GM10248 (cell line): ENCODE measurements around the gene LYRM9.

ENCODE experiments used
- CTCF ChIA-PET: fragments of 300-600 bp; sonication (Branson Sonifier 250); formaldehyde crosslinking; extraction: SDS; loops from one replicate; lab custom pipeline; 2021; ENCODE audit warnings: antibody characterized with exemption; lab: Yijun Ruan, JAX
- POLR2A ChIA-PET: fragments of 350-650 bp; sonication (Branson Sonifier 250); formaldehyde crosslinking; extraction: SDS; loops from one replicate; lab custom pipeline; 2020; ENCODE audit warnings: antibody characterized with exemption; lab: Yijun Ruan, JAX
- DNase-seq: peaks from one replicate; pipeline ENCODE4 v3.0.0; 2012; ENCODE audit errors: extremely low spot score
- CTCF ChIP-seq: IDR thresholded peaks from 2 replicates; pipeline ENCODE4 v1.5.1; 2012; ENCODE audit warnings: mild to moderate bottlenecking, low read depth; ENCODE audit errors: extremely low read depth, missing control alignments, control extremely low read depth

LYRM9 gene

GRCh38 chr17:27907976-27908558 is 14.9 kb upstream of the LYRM9 start:
- TF ChIP-seq CTCF: no peak
- ChIA-PET POLR2A (no interaction called here), CTCF (no interaction called here)
- no peak for DNase-seq

GRCh38 chr17:27906623-27907022 is 13.5 kb upstream of the LYRM9 start:
- ChIA-PET CTCF (interaction anchor here (3.0 kb wide), 1 partner anchor 101 kb away, joined by 6 read pairs; no protein-coding TSS in a partner anchor), POLR2A (no interaction called here)
- no peak for DNase-seq
- TF ChIP-seq CTCF: no peak

DNA sequence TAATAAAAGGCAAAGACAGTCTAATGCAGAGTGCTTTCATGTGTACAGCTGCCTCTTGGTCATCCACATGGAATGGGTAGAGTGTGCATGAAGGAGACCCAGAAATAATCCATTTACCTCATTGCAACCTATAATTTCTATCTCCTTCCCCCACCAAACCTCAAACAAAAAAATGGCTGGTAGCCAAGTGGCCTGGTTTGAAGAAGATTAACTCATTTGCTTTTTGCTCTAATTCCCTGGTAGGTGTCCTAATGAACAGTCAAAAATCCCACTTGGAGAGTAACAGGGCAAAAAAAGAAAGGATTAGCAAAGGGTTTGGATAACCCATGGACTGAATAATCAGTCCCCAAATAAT is 13.0 kb upstream of the LYRM9 start:
- ChIA-PET CTCF (interaction anchor here (3.0 kb wide), 1 partner anchor 101 kb away, joined by 6 read pairs; no protein-coding TSS in a partner anchor), POLR2A (no interaction called here)
- no peak for DNase-seq
- TF ChIP-seq CTCF: no peak

DNA sequence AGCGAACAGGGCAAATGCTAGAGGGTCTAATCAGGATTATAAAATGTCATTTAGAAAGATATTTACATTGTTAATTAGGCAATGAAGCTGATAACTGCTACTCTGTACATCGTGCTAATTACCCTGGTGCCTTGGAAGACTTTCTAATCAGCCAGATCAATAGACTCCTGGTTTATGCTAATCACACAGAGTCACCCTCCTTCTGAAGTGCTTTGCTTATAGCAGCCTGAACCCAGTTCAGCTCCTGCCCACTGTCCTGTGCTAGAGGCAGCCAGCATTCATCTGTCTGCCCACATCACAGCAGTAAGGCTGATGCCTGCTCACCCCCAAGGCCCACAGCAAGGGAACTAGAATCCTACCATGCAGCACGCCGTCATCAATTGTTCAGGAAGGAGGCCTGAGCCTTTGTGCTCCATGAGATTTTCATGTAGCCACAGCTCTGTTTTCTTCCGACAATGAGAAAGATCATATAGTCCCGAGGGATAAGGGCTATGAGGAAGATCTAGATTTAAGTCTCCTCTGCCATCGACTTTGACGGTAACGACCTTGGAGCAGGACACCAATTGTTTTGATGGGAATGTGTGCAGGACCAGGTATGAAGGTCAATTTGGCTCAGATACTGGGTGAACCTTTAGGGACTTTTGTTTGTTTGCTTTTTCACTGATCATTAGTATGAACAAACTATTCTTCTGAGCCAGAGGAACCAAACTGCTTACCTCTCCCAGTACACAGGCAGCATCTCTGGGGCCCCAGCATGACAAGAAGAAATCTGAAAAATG is 12.5 kb upstream of the LYRM9 start:
- ChIA-PET CTCF (interaction anchor here (1.8 to 3.0 kb wide), 2 partner anchors 12 to 100 kb away, joined by 6 to 8 read pairs; no protein-coding TSS in a partner anchor), POLR2A (no interaction called here)
- TF ChIP-seq CTCF: no peak
- no peak for DNase-seq

- ChIA-PET CTCF (interaction anchor here (1.8 to 3.0 kb wide), 2 partner anchors 11 to 99 kb away, joined by 6 to 8 read pairs; no protein-coding TSS in a partner anchor), POLR2A (no interaction called here)
- no peak for TF ChIP-seq CTCF
- DNase-seq: no peak
Measured at GRCh38 chr17:27904534-27905446, 11.6 kb upstream of the LYRM9 start.

GRCh38 chr17:27904114-27904513 is 10.9 kb upstream of the LYRM9 start:
- TF ChIP-seq CTCF: no peak
- POLR2A ChIA-PET: no interaction called here
- no peak for DNase-seq
- CTCF ChIA-PET: interaction anchor here (1.8 kb wide), 2 partner anchors 10 to 99 kb away, joined by 4 to 8 read pairs; no protein-coding TSS in a partner anchor
